Lung (tissue), 12 donors: ENCODE data around the gene CNFN. TPM values are rescaled to one million over a fixed set of nuclear protein-coding genes. Genes with fewer than 3 reads are reported as not detected.

Experiments used
- ATAC-seq: fragments of 200-7000 bp; cut with Tn5 transposase; one replicate; pipeline ENCODE4 v1.9.1; 2020; ENCODE audit warnings: moderate number of reproducible peaks; ENCODE audit not compliant: insufficient read depth, low FRiP score
- DNase-seq, 3 donors: peaks; one replicate each; pipeline ENCODE4 v3.0.0-alpha.2; 2013 to 2017
- H3K27ac ChIP-seq, 2 donors: one replicate each; pipeline ENCODE4 v1.5.1; 2013; ENCODE audit warnings: mild to moderate bottlenecking in 2 of 2, moderate library complexity in 2 of 2, control low read depth in 1 of 2, inconsistent platforms in 1 of 2, low read depth in 1 of 2, low read length in 1 of 2
- H3K27me3 ChIP-seq, 3 donors: one replicate each; pipeline ENCODE4 v1.5.1; 2013; ENCODE audit warnings: low read length in 2 of 3; ENCODE audit not compliant: control insufficient read depth in 3 of 3, insufficient read depth in 3 of 3
- H3K36me3 ChIP-seq, 4 donors: one replicate each; pipeline ENCODE4 v1.5.1; 2013; ENCODE audit warnings: low read length in 4 of 4, mild to moderate bottlenecking in 1 of 4, moderate library complexity in 1 of 4; ENCODE audit not compliant: control insufficient read depth in 4 of 4, insufficient read depth in 4 of 4
- H3K4me1 ChIP-seq, 5 donors: one replicate each; pipeline ENCODE4 v1.5.1; 2013; ENCODE audit warnings: low read length in 5 of 5, mild to moderate bottlenecking in 2 of 5, moderate library complexity in 1 of 5; ENCODE audit not compliant: control insufficient read depth in 5 of 5, insufficient read depth in 5 of 5
- H3K4me3 ChIP-seq: one replicate; pipeline ENCODE4 v1.5.1; 2013; ENCODE audit warnings: mild to moderate bottlenecking, control low read depth, moderate library complexity
- H3K9ac ChIP-seq, 2 donors: one replicate each; pipeline ENCODE4 v1.5.1; 2013; ENCODE audit warnings: low read length in 2 of 2, control low read depth in 1 of 2; ENCODE audit not compliant: insufficient read depth in 1 of 2
- H3K9me3 ChIP-seq, 4 donors: one replicate each; pipeline ENCODE4 v1.5.1; 2013; ENCODE audit warnings: low read length in 3 of 4, mild to moderate bottlenecking in 1 of 4, moderate library complexity in 1 of 4; ENCODE audit not compliant: control insufficient read depth in 4 of 4, insufficient read depth in 3 of 4
- WGBS, 2 donors: extraction: QIAGEN DNeasy Blood & Tissue Kit; methylation state at CpG; one replicate each; pipeline ENCODE4 v1.1.7; 2013; 5-methylcytosine and 5-hydroxymethylcytosine counted together
- polyA plus RNA-seq, 2 donors: library from polyadenylated mRNA; stranded (reverse); fragments of 200-250 nt; gene quantifications; one replicate each; pipeline ENCODE4 v1.2.1, GENCODE V29; 2013
- total RNA-seq, 2 donors: library from RNA; depleted of rRNA in 1 of 2; stranded (reverse); fragments of >200 nt in 1 of 2; gene quantifications; one replicate each; pipeline ENCODE4 v1.2.1, GENCODE V29; 2014 to 2021
- TF ChIP-seq, protein P1 (sequence below): IDR thresholded peaks from 2 replicates; pipeline ENCODE4 v1.5.1; 2012; ENCODE audit warnings: mild to moderate bottlenecking; ENCODE audit errors: control extremely low read depth, extremely low read depth
- donor health status: control.
- donor health status: control.
- donor health status: Bipolar disorder and iron deficiency.
- donor health status: healthy.
- donor health status: DM: yes; HTN: yes; CAD: no.

The CNFN gene
- total and polyA plus RNA-seq, 4 donors: 1.0 to 4.1 (median 2.2) TPM; not detected in 1

GRCh38 chr19:42374826-42375376 is 15.2 kb downstream of the CNFN start:
- WGBS, 2 donors: 95 to 97% methylated on average over 11 of the region's 11 CpGs
- Histone ChIP-seq H3K36me3 (peaks cover 0 to 24% (median 9%) of the 10 kb centered on the region in 4 donors), H3K4me1 (no peaks in the 10 kb centered on the region), H3K9ac (no peak overlapping the region), H3K4me3 (no peak overlapping the region), H3K27me3 (no peaks in the 10 kb centered on the region), H3K27ac (no peak overlapping the region), H3K9me3 (no peaks in the 10 kb centered on the region)
- TF ChIP-seq, protein P1, sequence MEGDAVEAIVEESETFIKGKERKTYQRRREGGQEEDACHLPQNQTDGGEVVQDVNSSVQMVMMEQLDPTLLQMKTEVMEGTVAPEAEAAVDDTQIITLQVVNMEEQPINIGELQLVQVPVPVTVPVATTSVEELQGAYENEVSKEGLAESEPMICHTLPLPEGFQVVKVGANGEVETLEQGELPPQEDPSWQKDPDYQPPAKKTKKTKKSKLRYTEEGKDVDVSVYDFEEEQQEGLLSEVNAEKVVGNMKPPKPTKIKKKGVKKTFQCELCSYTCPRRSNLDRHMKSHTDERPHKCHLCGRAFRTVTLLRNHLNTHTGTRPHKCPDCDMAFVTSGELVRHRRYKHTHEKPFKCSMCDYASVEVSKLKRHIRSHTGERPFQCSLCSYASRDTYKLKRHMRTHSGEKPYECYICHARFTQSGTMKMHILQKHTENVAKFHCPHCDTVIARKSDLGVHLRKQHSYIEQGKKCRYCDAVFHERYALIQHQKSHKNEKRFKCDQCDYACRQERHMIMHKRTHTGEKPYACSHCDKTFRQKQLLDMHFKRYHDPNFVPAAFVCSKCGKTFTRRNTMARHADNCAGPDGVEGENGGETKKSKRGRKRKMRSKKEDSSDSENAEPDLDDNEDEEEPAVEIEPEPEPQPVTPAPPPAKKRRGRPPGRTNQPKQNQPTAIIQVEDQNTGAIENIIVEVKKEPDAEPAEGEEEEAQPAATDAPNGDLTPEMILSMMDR: no peak
- DNase-seq: no peak
- no peak for ATAC-seq

GRCh38 chr19:42370626-42371175 is 19.4 kb downstream of the CNFN start:
- Histone ChIP-seq H3K9ac (no peak overlapping the region), H3K4me3 (no peak overlapping the region), H3K27me3 (no peaks in the 10 kb centered on the region), H3K36me3 (peaks cover 0 to 26% (median 10%) of the 10 kb centered on the region in 4 donors), H3K4me1 (no peaks in the 10 kb centered on the region), H3K27ac (no peak overlapping the region), H3K9me3 (no peaks in the 10 kb centered on the region)
- ATAC-seq (no peak), DNase-seq (peak in 1 of 3 donors; percentile 44)
- WGBS, 2 donors: 69 to 76% methylated on average over 11 to 12 of the region's 12 CpGs
- TF ChIP-seq, protein P1: no peak

GRCh38 chr19:42370068-42370520 is 20.0 kb downstream of the CNFN start:
- H3K9ac ChIP-seq: no peak overlapping the region

More at GRCh38 chr19:42370068-42370520, 20.0 kb downstream of the CNFN start:
- Histone ChIP-seq H3K27ac (no peak overlapping the region), H3K4me1 (no peaks in the 10 kb centered on the region), H3K36me3 (peaks cover 0 to 22% (median 9%) of the 10 kb centered on the region in 4 donors), H3K9me3 (no peaks in the 10 kb centered on the region), H3K27me3 (no peaks in the 10 kb centered on the region), H3K4me3 (no peak overlapping the region)
- ATAC-seq: no peak
- 83 to 85% methylated on average over 9 of the region's 9 CpGs for WGBS, 2 donors
- TF ChIP-seq, protein P1: no peak
- DNase-seq: no peak
